Measurements from ENCODE around the gene CYSTM1.

DNA sequence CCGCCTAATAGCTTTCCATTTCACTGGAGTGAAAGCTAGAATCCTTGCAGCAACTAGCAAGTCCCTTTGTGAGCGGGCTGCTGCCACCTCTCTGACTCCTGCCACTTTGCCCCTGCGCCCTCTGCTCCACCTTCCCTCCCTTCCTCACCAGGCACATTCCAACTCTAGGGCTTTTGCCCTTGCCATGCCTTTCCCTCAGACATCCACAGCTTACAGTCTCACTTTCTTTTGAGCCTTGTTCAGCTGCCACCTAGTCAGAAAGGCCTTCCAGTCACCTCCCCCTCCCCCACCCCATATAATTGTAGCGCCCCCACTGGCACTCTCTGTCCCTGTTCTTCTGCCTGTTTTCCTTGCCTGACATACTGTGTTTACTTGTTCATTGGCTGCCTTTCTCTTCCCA lies 31.0 kb downstream of the CYSTM1 start:
- TF ChIP-seq, protein P1, sequence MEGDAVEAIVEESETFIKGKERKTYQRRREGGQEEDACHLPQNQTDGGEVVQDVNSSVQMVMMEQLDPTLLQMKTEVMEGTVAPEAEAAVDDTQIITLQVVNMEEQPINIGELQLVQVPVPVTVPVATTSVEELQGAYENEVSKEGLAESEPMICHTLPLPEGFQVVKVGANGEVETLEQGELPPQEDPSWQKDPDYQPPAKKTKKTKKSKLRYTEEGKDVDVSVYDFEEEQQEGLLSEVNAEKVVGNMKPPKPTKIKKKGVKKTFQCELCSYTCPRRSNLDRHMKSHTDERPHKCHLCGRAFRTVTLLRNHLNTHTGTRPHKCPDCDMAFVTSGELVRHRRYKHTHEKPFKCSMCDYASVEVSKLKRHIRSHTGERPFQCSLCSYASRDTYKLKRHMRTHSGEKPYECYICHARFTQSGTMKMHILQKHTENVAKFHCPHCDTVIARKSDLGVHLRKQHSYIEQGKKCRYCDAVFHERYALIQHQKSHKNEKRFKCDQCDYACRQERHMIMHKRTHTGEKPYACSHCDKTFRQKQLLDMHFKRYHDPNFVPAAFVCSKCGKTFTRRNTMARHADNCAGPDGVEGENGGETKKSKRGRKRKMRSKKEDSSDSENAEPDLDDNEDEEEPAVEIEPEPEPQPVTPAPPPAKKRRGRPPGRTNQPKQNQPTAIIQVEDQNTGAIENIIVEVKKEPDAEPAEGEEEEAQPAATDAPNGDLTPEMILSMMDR (IDR thresholded peaks at IDR 0.05) = no peak
- no peak for TF ChIP-seq POLR2A (IDR thresholded peaks at IDR 0.05)

All from body of pancreas (tissue), 4 donors.